Stimulated activated memory B cell treated with anti-CD40 and anti-IgM and Interleukin-4, amounts not matched to agents 10 μg/mL and 1 μg/mL and 100 μg/mL, for 72 hours (primary cell): ENCODE measurements around the gene TAF8.
"Not testable (repeated sequence)": the region's sequence is repeated elsewhere in the genome, so short reads cannot be mapped to it uniquely, and the experiment has no call there.

Source experiments
- ATAC-seq: fragments of 150-1000 bp; cut with Tn5 transposase; 2 replicates; pipeline ENCODE4 v1.10.0; 2021
- H3K27ac Mint-ChIP-seq: one replicate; pipeline ENCODE4 v1.8.0; 2022; ENCODE audit warnings: mild to moderate bottlenecking, mixed read lengths
- H3K27me3 Mint-ChIP-seq: one replicate; pipeline ENCODE4 v1.8.0; 2022; ENCODE audit warnings: mixed read lengths
- H3K36me3 Mint-ChIP-seq: one replicate; pipeline ENCODE4 v1.8.0; 2022; ENCODE audit warnings: mixed read lengths
- H3K4me1 Mint-ChIP-seq: one replicate; pipeline ENCODE4 v1.8.0; 2022; ENCODE audit warnings: mixed read lengths
- H3K4me3 Mint-ChIP-seq: one replicate; pipeline ENCODE4 v1.8.0; 2022; ENCODE audit warnings: mild to moderate bottlenecking, moderate library complexity, mixed read lengths
- H3K9me3 Mint-ChIP-seq: one replicate; pipeline ENCODE4 v1.8.0; 2022; ENCODE audit warnings: mixed read lengths

The TAF8 gene

GRCh38 chr6:42050297-42051267 is at the start of gene TAF8:
Gene TAF8, plus strand, starts transcription at chr6:42050524. Its CDS starts 18 bp downstream, at chr6:42050542.
- Mint-ChIP-seq H3K4me1 (peaks cover 59% of the 10 kb centered on the region), H3K27ac (peak within 1 kb of the TSS; percentile 97)
- peak; percentile 89 for ATAC-seq

GRCh38 chr6:42001506-42001905 is 48.8 kb upstream of the TAF8 start:
- Mint-ChIP-seq H3K4me3 (no peak overlapping the region), H3K27ac (peak overlapping the region; percentile 32), H3K9me3 (no peaks in the 10 kb centered on the region), H3K4me1 (peaks cover 16% of the 10 kb centered on the region), H3K27me3 (no peaks in the 10 kb centered on the region), H3K36me3 (peaks cover 25% of the 10 kb centered on the region)
- ATAC-seq, result no peak

More at GRCh38 chr6:42050297-42051267, at the start of gene TAF8:
- no peaks in the 10 kb centered on the region for H3K9me3 Mint-ChIP-seq
- H3K4me3 Mint-ChIP-seq, result peak within 1 kb of the TSS; percentile 99
- no peaks in the 10 kb centered on the region for H3K27me3 Mint-ChIP-seq
- H3K36me3 Mint-ChIP-seq, result peaks cover 13% of the 10 kb centered on the region

- H3K27ac Mint-ChIP-seq, ATAC-seq, H3K4me3 Mint-ChIP-seq, H3K27me3 Mint-ChIP-seq, H3K9me3 Mint-ChIP-seq: not testable (repeated sequence)
- Mint-ChIP-seq H3K4me1 (peaks cover 26% of the 10 kb centered on the region), H3K36me3 (peaks cover 15% of the 10 kb centered on the region)
Observed at GRCh38 chr6:42003658-42004057, 46.7 kb upstream of the TAF8 start.

GRCh38 chr6:42007286-42008137 is 42.8 kb upstream of the TAF8 start:
- H3K4me1 Mint-ChIP-seq, result peaks cover 53% of the 10 kb centered on the region
- H3K27me3 Mint-ChIP-seq, result no peaks in the 10 kb centered on the region
- H3K36me3 Mint-ChIP-seq, result peaks cover 6% of the 10 kb centered on the region
- H3K4me3 Mint-ChIP-seq, result peak overlapping the region; percentile 69
- peak overlapping the region; percentile 92 for H3K27ac Mint-ChIP-seq
- ATAC-seq, result peak; percentile 66
- H3K9me3 Mint-ChIP-seq, result no peaks in the 10 kb centered on the region

- ATAC-seq, H3K36me3 Mint-ChIP-seq, H3K27me3 Mint-ChIP-seq, H3K4me3 Mint-ChIP-seq, H3K9me3 Mint-ChIP-seq: not testable (repeated sequence)
- H3K27ac Mint-ChIP-seq, result peak overlapping the region; percentile 92
- H3K4me1 Mint-ChIP-seq, result peaks cover 53% of the 10 kb centered on the region
Observed at GRCh38 chr6:42008138-42008528, 42.2 kb upstream of the TAF8 start.

GRCh38 chr6:42009844-42010184 is 40.5 kb upstream of the TAF8 start:
- H3K9me3 Mint-ChIP-seq, result no peaks in the 10 kb centered on the region
- no peak for ATAC-seq
- no peaks in the 10 kb centered on the region for H3K27me3 Mint-ChIP-seq
- H3K4me3 Mint-ChIP-seq, result no peak overlapping the region
- H3K27ac Mint-ChIP-seq, result peak overlapping the region; percentile 92
- peaks cover 57% of the 10 kb centered on the region for H3K4me1 Mint-ChIP-seq
- no peaks in the 10 kb centered on the region for H3K36me3 Mint-ChIP-seq

GRCh38 chr6:42010185-42010891 is 40.0 kb upstream of the TAF8 start:
- no peaks in the 10 kb centered on the region for H3K9me3 Mint-ChIP-seq
- H3K27me3 Mint-ChIP-seq, result no peaks in the 10 kb centered on the region
- no peaks in the 10 kb centered on the region for H3K36me3 Mint-ChIP-seq
- H3K27ac Mint-ChIP-seq, result peak overlapping the region; percentile 92
- H3K4me3 Mint-ChIP-seq, result peak overlapping the region; percentile 56
- H3K4me1 Mint-ChIP-seq, result peaks cover 57% of the 10 kb centered on the region
- peak; percentile 69 for ATAC-seq

- Mint-ChIP-seq H3K9me3 (no peaks in the 10 kb centered on the region), H3K4me3 (peak overlapping the region; percentile 56), H3K27ac (peak overlapping the region; percentile 92), H3K4me1 (peaks cover 57% of the 10 kb centered on the region), H3K36me3 (no peaks in the 10 kb centered on the region), H3K27me3 (no peaks in the 10 kb centered on the region)
- no peak for ATAC-seq
Observed at GRCh38 chr6:42010909-42011308, 39.4 kb upstream of the TAF8 start.

- peak overlapping the region; percentile 11 for H3K27ac Mint-ChIP-seq
Observed at GRCh38 chr6:42012501-42013133, 37.7 kb upstream of the TAF8 start.

GRCh38 chr6:42013134-42013516 is 37.2 kb upstream of the TAF8 start:
- peaks cover 53% of the 10 kb centered on the region for H3K4me1 Mint-ChIP-seq
- no peaks in the 10 kb centered on the region for H3K36me3 Mint-ChIP-seq
- H3K27ac Mint-ChIP-seq, result peak overlapping the region; percentile 11
- no peaks in the 10 kb centered on the region for H3K9me3 Mint-ChIP-seq
- H3K4me3 Mint-ChIP-seq, result no peak overlapping the region
- no peaks in the 10 kb centered on the region for H3K27me3 Mint-ChIP-seq
- no peak for ATAC-seq

More at GRCh38 chr6:42012501-42013133, 37.7 kb upstream of the TAF8 start:
- H3K27me3 Mint-ChIP-seq, result no peaks in the 10 kb centered on the region
- no peak overlapping the region for H3K4me3 Mint-ChIP-seq
- peaks cover 58% of the 10 kb centered on the region for H3K4me1 Mint-ChIP-seq
- no peaks in the 10 kb centered on the region for H3K36me3 Mint-ChIP-seq
- H3K9me3 Mint-ChIP-seq, result no peaks in the 10 kb centered on the region
- no peak for ATAC-seq

GRCh38 chr6:42017021-42017643 is 33.2 kb upstream of the TAF8 start:
- Mint-ChIP-seq H3K4me1 (peaks cover 39% of the 10 kb centered on the region), H3K27ac (peak overlapping the region; percentile 82), H3K4me3 (no peak overlapping the region), H3K27me3 (no peaks in the 10 kb centered on the region), H3K36me3 (peaks cover 9% of the 10 kb centered on the region), H3K9me3 (no peaks in the 10 kb centered on the region)
- ATAC-seq, result peak; percentile 55

GRCh38 chr6:42020967-42021366 is 29.4 kb upstream of the TAF8 start:
- no peaks in the 10 kb centered on the region for H3K9me3 Mint-ChIP-seq
- H3K4me3 Mint-ChIP-seq, result no peak overlapping the region
- H3K27me3 Mint-ChIP-seq, result no peaks in the 10 kb centered on the region
- H3K36me3 Mint-ChIP-seq, result peaks cover 9% of the 10 kb centered on the region
- ATAC-seq, result no peak
- H3K27ac Mint-ChIP-seq, result peak overlapping the region; percentile 88
- H3K4me1 Mint-ChIP-seq, result peaks cover 74% of the 10 kb centered on the region

GRCh38 chr6:42021847-42022754 is 28.2 kb upstream of the TAF8 start:
- Mint-ChIP-seq H3K36me3 (peaks cover 9% of the 10 kb centered on the region), H3K4me1 (peaks cover 79% of the 10 kb centered on the region), H3K9me3 (no peaks in the 10 kb centered on the region), H3K27ac (peak overlapping the region; percentile 88), H3K27me3 (no peaks in the 10 kb centered on the region), H3K4me3 (peak overlapping the region; percentile 50)
- peak; percentile 73 for ATAC-seq
